ENCODE measurements around the gene RAB1A.
"Not testable (repeated sequence)": the region's sequence is repeated elsewhere in the genome, so short reads cannot be mapped to it uniquely, and the experiment has no call there.

Gene RAB1A

DNA sequence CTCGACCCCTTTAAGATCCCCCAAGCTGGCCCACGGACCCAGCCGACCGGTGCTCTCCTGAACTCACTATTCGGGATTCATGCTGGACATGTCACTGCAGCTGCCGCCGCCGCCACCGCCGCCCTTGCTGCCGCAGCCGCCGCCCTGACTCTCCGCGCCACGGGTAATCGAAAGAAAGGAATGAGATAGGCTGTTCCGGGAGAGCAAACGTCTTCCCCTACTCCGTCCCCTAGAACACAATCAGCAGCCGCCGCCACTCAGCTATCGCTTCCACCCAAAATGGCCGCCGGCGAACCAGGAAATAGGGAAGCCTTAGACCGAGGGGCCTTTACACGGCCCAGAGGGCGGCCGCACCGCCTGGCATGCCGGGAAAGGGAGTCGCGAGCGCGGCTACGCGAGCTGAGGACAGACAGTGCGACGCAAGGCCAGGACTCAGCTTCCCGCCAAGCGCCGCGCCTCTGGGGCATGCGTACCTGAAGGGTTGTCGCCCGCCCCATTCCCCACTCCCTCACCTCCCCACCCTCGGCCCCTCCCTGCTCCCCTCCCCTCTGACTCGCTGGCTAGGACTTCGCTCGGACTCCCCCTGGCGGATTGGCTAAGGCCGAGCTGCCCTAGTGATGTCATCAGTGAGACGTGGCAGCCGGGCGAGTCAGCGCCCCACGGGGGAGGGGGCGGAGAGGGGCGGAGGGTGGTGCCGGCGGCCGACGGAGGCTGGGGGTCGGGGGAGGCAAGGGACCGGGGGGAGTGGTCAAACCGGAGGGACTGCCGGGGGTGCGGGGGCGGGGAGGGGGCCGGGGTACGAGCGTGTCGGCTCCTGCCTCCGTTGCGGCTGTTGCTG lies at the start of gene RAB1A:
RAB1A (minus strand) TSS at position 281 of the 838 bp plus-strand sequence; CDS start at position 90, 191 bp downstream.
- peak; percentile 99 for DNase-seq (ENCODE audit: low read depth in 2 of 2)

DNA sequence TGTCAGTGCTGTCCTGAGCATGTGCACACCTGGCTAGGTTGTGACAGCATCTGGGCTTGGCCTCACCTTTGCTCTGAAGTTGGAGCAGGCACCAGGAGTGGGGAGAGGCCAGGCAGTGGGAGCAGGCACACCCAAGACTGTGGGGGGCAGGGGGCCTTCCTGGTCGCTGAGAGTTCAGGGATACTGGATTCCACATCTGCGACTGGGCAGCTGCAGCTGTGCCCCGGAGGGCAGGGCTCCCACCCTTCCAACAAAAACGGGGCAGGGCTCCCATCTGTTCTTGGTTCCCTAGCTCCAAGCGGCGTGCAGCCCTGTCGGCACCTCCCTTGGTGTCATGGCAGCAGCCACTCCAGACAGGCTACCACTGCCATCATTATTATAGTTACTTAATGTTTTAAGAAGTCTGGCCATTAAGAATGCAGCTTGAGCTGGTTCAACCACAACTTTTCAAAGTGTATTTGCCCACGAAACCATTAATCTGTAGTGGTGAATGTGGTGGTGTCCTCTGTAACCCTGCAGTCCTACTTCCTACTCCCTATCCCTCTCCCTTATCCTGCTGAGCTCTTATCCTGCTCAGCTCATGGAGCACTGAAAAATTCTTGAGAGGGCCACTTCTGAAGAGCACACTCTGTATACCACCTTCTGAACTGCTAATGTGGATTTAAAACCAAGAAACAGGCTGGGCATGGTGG lies 48.0 kb upstream of the RAB1A start:
- DNase-seq (ENCODE audit: low read depth in 2 of 2) = no peak

- no peak for DNase-seq (ENCODE audit: low read depth in 2 of 2)
These were observed 46.1 kb upstream of the RAB1A start for GRCh38 chr2:65175894-65176530.

DNA sequence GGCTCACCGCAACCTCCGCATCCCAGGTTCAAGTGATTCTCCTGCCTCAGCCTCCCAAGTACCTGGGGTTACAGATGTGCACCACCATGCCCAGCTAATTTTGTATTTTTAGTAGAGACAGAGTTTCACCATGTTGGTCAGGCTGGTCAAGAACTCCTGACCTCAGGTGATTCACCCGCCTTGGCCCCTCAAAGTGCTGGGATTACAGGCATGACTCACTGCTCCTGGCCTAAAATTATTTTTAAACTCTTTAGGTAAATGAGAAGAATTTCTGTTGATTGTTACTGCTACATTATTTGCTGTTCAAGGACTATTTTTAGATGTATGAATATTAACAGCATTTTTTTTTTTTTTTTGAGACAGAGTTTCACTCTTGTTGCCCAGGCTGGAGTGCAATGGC lies 44.1 kb upstream of the RAB1A start:
- not testable (repeated sequence) for DNase-seq (ENCODE audit: low read depth in 2 of 2)

- no peak for DNase-seq (ENCODE audit: low read depth in 2 of 2)
These were observed 43.3 kb upstream of the RAB1A start for GRCh38 chr2:65172994-65173790.

GRCh38 chr2:65170611-65171477 lies 40.9 kb upstream of the RAB1A start:
- not testable (repeated sequence) for DNase-seq (ENCODE audit: low read depth in 2 of 2)

GRCh38 chr2:65169760-65170136 lies 39.8 kb upstream of the RAB1A start:
- no peak for DNase-seq (ENCODE audit: low read depth in 2 of 2)

DNA sequence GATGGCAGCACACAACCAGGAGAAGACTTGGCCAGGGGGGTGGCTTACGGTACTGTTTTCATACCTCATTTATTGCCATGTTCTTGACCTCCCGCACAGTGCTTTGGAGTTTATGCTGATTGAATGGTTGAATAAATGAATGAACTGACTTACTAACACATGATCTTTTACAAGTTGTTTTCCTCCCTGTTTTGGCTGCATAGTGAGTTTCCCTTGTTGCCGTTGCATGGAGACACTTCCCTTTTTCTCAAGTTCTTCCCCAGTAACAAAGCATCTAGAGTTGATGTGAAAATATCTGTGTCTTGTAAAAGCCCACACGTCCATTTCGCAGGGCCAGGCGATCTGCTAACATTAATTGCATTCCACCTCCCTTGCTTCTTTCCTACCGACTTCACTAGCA lies 35.7 kb upstream of the RAB1A start:
- DNase-seq (ENCODE audit: low read depth in 2 of 2) = no peak

GRCh38 chr2:65164426-65164891 lies 34.6 kb upstream of the RAB1A start:
- no peak for DNase-seq (ENCODE audit: low read depth in 2 of 2)

DNA sequence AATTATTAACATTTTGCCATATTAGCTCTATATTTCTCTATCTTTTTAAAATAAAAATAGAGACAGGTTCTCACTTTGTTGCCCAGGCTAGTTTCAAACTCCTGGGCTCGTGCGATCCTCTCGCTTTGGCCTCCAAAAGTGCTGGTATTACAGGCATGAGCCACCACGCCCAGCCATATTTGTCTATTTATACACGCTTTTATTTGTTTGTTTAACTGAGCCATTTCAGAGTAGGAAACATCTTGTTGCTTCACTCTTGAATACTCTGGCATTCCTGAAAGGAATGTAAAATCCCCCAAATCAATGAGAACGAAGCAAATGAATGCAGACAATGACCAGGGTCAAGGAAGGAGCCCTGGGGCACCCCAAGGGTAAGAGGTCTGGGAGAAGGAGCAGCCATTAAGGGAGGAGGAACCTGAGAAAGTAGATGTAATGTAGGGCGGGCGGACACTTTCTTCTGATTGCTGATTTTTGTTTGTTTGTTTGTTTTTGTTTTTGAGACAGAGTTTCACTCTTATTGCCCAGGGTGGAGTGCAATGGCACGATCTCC lies 31.7 kb upstream of the RAB1A start:
- no peak for DNase-seq (ENCODE audit: low read depth in 2 of 2)

DNA sequence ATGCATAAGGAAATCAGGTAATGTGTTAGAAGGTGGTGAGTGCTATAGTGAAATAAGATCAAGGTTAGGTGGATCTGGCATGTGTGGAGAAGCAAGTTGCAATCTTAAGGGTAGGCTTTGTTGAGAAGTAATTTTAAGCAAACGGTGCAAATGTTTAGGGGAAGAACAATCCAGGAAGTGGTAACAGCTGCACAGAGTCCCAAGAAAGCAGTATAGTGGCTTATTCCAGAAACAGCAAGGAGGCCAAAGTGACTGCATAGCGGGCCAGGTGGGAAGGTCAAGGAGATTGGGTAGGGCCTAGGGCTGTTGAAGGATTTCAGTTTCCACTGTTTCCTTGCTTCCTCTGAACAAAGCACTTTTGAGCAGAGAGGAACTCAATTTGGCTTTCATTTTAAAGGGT lies 30.0 kb upstream of the RAB1A start:
- DNase-seq (ENCODE audit: low read depth in 2 of 2) = no peak

- no peak for DNase-seq (ENCODE audit: low read depth in 2 of 2)
These were observed 29.4 kb upstream of the RAB1A start for GRCh38 chr2:65159261-65159660.

- no peak for DNase-seq (ENCODE audit: low read depth in 2 of 2)
These were observed 28.7 kb upstream of the RAB1A start for GRCh38 chr2:65158557-65158956.

DNA sequence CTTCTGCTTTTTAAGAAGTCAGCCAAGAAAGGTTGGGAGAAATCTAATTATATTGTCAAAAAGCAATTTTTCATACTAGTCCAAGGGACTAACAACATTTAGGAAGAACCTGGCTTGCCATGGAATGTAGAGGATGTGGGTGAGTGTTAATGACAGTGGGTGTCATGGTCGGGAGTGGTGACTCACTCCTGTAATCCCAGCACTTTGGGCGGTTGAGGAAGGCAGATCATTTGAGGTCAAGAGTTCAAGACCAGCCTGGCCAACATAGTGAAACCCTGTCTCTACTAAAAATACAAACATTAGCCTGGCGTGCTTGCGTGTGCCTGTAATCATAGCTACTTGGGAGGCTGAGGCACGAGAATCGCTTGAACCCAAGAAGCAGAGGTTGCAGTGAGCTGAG lies 27.9 kb upstream of the RAB1A start:
- DNase-seq (ENCODE audit: low read depth in 2 of 2) = not testable (repeated sequence)

DNA sequence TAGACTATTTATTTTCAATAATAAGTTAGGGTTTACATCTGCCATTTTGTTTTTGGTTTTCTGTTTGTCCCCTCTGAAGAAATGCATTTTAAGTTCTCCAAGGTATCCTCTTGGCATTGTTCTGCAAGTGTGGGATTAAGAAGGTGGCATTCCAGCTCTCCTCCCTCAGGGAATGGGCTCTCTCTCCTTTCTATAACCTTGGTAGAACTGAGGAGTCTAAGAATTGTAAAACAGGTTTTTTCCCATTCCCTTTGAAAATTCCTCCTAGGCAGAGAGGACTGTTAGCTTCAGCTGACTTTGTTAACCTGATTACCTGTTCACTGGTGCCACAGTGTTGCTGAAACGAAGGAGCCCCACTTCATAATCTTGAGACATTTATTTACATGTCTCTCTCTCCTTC lies 26.1 kb upstream of the RAB1A start:
- no peak for DNase-seq (ENCODE audit: low read depth in 2 of 2)

- DNase-seq (ENCODE audit: low read depth in 2 of 2) = no peak
These were observed 23.6 kb upstream of the RAB1A start for GRCh38 chr2:65153515-65153914.

- no peak for DNase-seq (ENCODE audit: low read depth in 2 of 2)
These were observed 16.2 kb upstream of the RAB1A start for GRCh38 chr2:65146078-65146477.

- DNase-seq (ENCODE audit: low read depth in 2 of 2) = no peak
These were observed 14.7 kb upstream of the RAB1A start for GRCh38 chr2:65144571-65144970.

DNA sequence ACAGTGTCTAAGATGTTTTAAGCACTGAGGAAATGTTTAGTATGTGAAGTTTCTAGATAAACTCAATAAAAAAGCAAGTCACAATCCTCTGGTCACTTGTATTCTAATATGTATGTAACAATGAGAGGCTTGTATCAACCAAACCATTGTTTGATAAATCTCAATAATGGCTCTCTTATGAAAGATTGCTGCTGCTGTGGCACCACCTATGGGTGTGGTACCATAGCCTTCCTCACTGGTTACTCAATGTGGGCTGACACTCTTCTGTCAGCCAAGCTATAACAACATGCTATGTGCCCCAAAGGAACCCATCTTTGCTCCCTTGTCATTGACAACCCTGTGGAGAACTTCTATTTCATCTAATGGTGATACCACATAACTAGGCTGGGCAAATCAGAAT lies 12.6 kb upstream of the RAB1A start:
- DNase-seq (ENCODE audit: low read depth in 2 of 2) = no peak

DNA sequence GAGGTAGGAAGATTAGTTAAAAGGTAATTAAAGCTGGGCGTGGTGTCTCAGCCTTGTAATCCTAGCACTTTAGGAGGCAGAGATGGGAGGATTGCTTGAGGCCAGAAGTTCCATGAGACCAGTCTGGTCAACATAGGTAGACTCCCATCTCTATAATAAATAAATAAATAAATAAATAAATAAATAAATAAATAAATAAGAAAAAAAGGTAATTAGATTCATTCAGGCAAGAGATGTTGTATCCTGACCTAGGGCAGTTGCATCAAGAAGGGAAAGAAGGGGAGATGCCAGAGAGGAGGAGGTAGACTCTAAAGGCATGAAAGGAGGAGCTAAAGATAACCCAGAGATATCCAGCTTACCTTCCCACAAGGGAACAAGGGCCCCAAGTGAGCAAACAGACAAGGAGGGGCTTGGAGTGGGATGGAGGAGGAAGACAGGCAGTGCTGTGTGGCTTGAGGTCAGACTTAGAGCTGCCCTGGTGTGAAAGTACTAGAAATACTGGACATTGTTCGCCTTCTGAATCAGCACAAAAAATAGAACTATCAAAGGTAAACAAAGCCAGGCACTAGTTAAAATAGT lies 7.4 kb upstream of the RAB1A start:
- DNase-seq (ENCODE audit: low read depth in 2 of 2) = no peak

Data from stimulated activated CD8-positive, alpha-beta memory T cell treated with anti-CD3 and anti-CD28 coated beads, Interleukin-15, amount 100 ng/mL, for 48 hours (primary cell).